GM18520 (cell line): ENCODE results near the gene ODAD3.
"Not testable (repeated sequence)": the region's sequence is repeated elsewhere in the genome, so short reads cannot be mapped to it uniquely, and the experiment has no call there.

Experiments
- ATAC-seq: cut with Tn5 transposase; IDR thresholded peaks from one replicate; pipeline ENCODE4 v1.9.1; 2021; ENCODE audit not compliant: unreplicated experiment

ODAD3 gene

DNA sequence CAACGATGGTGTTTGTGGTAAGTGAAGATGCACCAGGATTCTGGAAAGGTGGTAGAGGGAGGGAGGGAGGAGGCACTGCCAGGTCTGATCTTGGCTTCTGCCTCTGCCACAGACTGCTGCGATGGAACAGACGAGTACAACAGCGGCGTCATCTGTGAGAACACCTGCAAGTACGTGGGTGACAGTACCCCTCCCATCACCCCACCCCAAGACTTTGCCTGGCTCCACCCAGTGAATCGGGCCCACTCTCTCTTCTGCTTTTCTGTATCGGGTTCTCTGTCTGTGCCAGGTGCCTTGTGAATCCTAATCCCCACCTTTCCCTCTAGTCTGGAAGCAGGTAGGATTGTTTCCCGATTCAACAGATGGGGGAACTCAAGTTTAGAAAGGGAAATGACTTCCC lies 3.0 kb upstream of the ODAD3 start:
- ATAC-seq = no peak

DNA sequence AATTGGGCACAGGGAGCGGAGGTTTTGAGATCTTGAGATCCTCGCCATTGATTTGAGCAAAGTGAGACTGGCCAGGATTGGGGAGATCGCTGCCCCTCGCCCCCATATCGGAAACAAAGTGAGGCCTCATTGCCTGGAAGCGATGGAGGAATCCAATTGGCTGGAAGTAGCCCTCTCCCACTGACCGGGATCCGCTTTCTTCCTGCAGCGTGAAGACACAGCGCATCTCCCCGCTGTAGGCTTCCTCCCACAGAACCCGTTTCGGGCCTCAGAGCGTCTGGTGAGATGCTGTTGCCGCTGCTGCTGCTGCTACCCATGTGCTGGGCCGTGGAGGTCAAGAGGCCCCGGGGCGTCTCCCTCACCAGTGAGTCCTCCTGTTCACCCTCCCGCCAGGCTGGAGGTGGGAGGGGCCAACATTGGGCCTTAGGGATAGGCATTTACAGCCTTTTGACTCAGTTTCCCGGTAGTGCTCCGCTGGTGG lies 952 bp upstream of the ODAD3 start:
- ATAC-seq = no peak

DNA sequence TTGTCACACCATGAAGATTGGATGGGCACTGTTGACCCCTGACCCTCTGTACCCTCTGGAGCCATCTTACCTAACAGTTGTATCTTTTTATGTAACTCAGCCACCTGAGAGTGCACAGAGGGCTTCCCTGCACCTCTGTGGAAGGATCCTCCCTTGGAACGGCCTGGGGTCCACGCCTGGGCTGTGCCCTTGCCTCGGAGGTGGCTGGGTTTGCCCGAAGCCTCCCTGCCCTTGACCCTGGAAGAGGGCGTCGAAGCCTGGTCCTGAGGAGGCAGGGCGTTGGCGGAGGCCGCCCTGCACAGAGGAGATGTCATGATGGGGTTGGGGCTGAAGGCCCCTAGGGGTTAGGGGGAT lies 241 bp downstream of the ODAD3 start:
- no peak for ATAC-seq

DNA sequence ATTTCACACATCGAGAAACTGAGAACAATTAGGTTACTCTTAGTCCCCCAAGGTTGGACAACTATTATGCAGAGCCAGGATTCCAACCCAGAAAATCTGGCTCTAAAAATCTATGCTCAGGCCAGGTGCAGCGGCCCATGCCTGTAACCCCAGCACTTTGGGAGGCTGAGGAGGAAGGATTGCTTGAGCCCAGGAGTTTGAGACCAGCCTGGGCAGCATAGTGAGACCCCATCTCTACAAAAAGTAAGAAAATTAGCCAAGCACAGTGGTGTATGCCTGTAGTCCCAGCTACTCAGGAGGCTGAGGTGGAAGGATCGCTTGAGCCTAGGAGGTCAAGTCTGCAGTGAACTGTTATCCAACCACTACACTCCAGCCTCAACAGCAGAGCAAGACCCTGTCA lies 1.4 kb downstream of the ODAD3 start:
- not testable (repeated sequence) for ATAC-seq

DNA sequence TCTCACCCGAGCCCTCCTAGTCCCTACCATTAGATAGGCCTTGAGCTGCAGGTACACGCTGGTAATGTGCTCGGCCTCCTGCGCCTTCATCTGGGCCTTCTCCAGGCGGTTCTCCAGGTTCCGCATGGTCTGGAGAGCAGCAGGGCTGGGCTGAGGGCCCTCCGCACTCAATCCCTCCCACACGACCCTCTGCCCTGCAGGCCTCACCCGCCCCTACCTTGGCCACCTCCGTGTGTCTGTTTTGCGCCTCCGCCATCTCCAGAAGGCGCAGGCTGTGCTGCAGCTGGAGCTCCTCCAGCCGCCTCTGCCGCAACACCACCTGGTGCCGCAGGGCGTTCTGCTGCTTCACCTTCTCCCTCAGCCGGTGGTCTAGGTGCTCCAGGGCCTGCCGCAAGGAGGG lies 8.3 kb downstream of the ODAD3 start:
- no peak for ATAC-seq

DNA sequence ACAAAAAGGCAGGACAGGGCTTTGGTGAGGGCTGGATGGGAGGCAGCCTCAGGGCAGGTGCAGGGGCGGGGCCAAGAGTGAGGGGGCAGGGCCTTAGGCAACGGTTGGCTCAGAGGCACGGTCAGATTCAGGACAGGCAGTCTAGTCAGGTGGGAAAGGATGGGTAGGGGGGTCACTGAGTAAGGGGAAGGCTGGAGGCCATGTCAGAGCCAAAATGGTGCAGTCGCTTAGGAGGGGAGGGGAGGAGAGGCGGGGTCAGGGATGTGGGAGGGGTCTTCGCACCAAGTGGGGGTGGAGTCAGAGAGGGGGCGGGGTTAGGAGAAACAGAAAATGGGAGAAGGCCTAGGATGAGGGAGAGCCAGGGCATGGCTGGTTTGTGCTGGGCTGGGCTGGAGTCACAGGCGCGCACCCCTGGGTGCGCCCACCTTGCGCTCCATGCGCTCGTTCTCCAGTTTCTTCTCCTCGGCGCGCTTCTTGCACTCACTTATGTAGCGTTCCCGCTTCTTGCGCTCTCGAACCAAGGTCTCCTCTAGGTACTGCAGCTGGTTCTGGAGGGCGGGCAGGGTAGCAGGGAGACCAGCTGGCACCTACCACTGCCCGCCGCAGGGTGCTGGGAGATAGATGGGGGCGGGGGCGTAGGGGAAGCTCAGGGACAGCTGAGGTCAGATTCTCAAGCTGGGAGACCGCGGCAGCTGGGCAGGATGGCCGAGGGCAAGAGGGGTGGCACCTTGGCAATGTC lies 9.0 kb downstream of the ODAD3 start:
- ATAC-seq = no peak

DNA sequence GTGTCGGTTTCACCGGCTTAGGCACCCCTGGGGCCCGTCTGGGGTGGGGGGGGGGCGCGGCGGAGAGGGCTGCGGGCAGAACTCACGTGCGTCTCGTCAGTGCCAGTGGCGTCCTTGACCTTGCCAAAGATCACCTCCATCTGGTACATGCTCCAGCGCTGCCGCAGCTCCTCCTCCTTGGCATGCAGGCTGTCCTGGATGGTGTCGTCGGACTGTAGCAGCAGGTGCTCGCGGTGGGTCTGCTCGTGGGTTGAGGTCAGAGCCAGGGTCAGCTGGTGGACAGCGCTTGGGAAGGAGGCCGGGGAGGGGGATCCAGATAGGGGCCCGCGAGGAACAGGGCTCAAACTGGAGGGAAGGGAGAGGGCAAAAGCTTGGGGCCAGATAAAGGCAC lies 11.1 kb downstream of the ODAD3 start:
- ATAC-seq = no peak

DNA sequence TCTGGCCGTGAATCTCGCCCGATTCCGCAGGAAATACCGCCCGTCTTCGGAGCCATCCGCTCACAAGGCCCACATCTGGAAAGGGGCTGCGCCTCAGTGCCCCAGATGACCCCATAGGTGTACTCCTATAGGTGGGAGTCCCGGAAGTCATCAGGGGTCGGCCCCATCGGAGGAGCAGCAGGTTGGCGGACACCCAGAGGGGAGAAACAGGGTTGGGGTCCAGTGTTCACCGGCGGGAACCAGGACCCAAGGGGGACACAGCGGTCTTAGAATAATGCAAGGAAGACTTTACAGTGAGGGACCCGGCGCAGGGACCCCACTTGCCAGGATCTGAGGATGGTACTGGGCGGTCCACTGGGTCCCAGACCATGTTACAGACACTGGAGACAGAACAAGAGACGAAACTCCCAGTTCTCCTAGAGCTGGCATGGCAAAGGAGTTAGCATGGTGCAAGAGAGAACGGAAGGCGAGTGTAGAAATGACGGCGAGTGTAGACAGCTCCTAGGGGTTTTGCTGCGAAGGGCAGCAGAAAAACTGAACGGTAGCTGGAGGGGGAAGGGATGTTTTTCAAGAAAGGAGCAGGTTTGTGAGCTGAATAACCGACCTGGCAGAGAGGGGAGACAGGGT lies 11.6 kb downstream of the ODAD3 start:
- ATAC-seq = no peak

DNA sequence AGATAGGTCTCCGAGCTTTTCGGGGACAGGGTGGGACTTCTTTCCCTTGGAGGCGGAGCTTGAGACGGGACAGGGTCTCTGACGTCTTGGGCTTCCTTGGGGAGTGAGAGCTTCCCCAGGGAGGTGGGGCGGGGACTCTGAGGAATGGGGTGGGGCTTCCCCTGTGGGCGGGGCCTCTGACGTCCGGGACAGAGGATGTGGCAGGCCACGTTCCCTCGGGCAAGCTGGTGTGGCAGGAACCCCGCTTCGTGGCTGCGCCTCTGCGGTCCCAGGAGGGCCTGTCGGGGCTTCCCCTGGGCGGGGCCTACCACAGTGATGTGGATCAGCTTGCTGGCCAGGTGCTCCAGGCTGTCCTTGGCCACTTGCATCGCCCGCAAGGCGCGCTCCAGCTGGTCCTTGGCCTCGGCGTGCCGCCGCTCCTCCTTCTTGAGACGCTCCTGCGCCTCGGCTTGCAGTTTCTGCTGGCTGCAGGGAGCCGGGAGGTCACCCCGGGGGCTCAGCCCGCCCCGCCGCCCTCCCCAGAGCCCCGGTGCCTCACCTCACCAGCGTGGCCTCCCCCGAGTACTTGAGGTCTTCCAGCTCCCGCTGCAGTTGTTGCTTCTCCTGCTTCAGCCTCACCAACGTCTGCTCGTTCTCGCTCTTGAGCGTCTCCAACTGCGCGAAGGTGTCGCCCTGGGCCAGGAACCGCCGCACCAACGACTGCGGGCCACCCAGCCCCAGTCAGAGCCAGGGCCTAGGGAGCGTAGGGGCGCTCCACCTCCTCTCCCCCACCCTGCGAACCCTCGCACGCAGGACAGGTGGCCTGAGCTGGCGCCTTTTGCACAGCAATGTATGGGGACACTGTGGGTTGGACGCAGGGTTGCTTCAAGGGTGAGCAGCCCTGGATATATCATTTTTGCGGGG lies 12.5 kb downstream of the ODAD3 start:
- ATAC-seq = peak; percentile 63

DNA sequence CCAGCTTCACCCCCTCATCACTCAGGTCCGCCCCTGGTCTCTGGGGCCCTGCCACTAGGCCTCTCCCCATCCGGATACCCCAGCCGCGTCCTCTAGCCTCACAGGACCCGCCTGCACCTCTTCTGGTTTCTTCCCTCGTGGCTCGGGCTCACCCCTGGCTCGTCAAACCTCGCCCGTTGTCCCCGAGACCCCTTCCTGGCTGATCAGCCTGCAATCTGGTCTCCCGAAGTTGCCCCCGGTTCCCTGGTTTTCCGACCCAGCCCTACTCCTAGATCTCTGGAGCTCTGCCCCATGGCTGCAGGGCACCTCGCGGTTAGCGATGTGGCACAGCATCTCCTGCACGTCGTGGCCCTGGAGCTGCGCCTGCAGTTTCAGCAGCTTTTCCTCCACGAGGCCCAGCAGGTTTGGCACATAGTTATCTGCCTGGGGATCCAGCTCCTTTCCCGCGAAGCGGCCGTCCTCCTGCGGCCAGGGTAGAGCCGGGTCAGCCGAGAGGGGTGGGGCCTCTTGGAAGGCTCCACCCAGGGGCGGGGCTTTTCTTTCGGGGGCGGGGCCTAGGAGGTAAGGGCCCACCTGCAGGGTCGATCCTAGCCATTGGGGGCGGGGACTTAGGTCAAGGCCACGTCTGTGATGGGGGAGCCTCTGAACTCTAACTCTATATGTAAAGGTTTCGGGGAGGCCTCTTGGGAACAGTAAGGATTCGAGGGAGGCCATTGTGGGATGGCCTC lies 13.4 kb downstream of the ODAD3 start:
- no peak for ATAC-seq

DNA sequence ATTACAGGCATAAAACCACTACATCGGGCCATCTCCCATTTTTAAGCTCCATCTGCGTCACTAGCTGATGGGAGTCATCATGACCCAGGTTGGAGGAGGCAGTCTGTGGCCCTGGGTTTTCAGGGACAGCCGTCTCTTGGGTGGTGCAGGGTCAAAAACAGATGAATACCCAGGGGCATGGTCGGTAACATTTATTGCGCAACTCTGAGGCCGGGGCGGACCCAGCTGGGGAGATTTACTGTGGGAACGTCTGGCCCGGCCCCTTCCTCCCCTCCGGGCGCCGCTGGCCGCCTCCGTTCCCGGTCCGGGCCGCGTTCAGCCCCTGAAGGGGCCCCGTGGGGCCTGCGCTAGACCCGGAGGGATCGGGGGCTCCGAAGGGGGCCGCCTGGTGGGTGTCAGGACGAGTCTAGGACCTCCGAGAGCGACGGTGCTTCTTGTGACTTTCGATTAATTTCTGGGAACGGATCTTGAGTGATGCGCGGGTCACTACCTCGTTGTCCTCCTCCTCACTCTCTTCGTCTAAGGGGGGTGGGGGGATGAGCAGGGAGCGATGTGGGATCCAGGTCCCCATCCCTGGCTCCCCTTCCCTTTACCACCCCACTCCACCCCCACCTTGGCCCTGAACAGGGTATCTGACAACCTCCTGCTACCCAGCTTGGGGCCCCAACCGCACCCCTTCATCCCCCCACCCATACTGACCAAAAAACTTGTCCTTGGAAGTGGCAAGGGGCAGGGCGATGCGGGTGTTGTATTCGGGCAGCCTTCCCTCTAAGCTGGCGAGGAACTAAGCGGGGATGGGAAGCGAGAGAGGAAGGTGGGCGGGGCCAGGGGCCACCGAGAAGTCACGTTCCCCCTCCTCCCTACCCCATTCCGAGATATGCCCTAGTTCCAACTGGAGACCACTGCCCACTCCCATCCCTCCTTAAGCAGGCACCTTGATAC lies 14.2 kb downstream of the ODAD3 start:
- ATAC-seq = no peak

DNA sequence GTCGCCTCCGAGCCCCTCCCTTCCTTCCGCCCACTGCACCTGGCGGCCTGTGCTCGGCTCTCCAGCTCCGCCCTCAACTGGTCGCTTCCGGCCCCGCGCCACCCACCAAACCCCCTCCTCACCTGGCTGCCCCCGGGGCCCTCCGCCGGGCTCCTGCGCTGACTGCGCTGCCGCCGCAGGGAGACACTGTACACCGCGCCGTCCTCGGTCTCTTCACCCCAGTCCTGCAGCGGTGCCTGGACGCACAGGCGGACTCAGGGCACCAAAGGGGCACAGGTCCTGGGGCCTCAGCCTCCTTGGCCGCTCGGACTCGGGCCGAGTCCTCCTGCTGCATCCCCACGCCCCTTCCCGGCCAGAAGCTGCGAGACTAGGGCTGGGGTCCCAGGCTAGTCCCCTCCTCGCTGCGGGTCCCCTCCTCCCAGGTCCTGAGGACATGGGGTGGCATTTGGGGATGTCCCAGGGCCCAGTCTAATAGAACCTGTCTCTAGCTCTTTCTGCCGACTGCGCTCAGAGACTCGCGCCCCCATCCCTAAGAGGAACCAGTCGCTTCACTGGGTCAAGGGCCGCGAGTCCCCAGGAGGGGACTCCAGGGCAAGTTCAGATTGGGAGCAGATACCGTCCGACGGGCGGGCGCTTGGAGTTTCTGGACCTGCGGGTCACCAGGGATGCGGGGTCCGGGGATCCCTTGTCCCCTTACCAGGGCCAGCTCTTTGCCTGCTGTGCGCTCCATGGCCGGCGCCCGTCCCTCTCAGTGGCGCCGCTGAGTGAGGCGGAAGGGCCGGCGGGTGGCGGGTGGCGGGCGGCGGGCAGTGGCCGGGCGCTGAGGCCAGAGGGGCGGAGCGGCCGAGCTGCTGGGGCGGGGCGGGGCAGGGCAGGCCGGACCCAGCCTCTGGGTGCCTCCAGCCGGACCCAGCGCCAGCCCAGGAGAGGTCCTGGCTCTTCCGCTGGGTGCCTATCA lies 16.1 kb downstream of the ODAD3 start, which contains the start of gene RGL3:
Gene RGL3 (minus strand): TSS at position 766 of the 958 bp plus-strand sequence. CDS start 36 bp downstream, at position 730.
- no peak for ATAC-seq

DNA sequence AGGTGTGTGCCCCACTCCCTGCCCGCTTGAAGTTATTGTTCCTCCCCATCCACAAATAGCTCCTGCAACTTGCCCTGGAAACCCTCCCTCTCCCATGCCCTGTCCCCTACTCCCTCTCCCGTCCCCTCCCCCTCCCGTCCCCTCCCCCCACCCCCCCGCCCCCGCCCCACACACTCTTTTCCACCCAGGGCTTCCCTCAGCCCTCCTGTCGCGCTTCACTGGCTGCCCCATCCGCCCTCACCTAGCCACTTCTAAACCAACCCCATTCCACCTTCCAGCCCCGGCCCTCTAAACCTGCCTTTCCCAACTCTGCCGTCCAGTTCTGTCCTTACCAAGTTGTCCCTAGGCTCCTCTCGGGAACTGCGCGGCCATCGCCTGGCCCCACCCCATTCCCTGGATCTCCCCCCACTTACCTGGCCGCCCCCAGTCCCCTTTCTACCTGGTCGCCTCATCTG lies 16.8 kb downstream of the ODAD3 start:
- no peak for ATAC-seq

DNA sequence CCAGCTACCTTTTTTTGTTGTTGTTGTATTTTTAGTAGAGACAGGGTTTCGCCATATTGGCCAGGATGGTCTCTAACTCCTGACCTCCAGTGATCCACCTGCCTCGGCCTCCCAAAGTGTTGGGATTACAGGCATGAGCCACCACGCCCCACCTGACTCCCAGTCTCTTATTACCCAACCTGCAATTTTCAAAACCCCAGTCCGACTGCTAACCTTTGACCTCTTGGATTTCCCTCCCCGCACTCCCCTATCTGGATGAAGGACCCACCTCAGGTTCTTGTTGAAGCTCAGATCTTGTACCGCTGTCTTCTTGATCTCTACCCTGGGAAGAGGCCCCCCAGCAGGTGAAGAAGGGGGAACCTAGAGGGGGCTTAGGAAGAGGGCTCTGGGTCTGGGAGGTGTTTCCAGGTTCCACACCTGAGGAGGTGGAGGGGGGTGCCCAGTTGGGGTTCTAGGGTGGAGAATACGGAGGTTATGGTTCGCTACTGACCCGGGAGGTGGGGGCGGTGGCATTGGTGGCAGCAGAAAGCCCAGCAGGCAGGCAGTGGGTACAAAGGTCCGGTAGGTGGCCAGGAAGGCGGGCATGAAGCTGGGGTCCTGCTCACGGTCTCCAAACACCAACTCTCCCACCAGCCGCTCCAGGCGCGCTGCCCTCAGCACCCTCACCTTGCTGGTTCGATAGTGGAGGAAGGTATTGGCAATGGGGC lies 18.4 kb downstream of the ODAD3 start:
- ATAC-seq = no peak

DNA sequence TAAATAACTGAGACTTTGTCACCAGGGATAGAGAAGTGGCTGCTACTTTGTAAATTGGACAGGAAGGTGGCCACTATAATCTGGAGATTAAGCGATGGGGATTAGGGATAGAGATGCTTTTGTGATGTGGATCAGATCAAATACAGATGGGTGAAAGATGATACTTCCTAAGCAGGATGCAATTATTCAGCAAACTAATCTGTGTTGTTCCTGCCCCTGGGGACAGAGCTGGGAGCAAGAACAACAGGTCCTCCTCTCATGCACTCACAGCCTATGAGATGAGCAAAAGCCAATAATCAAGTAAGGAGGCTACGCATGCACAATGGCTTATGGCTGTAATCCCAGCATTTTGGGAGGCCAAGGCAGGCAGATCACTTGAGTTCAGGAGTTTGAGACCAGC lies 20.4 kb downstream of the ODAD3 start:
- no peak for ATAC-seq

DNA sequence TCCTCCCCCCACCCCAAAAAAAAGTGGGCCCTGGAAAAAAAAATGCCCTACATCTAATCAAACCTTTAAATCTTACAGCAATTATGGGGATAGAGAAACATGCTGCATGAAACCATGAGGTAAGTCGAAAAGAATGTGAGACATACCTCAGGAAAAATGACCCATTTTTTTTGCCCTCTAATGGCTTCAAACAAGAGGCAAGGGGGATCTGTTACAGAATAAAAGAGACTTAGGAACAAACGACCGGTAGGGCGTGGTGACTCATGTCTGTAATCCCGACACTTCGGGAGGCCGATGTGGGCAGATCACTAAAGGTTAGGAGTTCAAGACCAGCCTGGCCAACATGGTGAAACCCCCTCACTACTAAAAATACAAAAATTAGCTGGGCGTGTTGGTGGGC lies 24.2 kb downstream of the ODAD3 start:
- no peak for ATAC-seq

DNA sequence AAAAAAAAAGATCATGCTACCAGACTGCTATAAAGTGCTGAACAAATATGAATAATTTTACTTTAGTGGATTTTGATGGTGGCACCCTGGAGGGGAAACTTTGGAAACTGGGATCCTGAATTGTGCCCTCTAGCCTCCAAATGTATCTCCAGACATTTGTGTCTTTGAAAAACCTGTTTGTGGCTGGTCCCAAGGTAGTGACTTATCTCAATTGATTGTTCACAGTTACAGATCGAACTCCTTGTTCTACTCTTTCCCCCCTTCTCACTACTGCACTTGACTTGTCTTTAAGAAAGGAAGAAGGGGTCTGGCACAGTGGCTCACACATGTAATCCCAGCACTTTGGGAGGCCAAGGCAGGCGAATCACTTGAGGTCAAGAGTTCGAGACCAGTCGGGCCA lies 26.3 kb downstream of the ODAD3 start:
- ATAC-seq = no peak

DNA sequence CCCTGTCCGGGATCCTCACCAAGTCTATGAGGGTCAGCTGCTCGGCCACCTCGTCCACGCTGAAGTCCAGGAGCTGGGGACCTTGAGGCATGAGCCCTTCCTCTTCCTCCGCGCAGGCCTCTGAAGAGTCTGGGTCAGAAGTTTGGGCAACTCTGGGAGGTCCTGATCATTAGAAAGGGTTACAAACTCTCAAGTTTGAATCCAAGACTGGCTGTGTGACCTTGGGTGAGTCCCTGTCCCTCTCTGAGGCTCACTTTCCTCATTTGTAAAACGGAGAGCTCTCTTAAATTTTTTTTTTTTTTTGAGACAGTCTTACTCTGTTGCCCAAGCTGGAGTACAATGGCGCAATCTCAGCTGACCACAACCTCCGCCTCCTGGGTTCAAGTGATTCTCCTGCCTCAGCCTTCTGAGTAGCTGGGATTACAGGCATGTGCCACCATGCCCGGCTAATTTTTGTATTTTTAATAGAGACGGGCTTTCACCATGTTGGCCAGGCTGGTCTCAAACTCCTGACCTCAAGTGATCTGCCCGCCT lies 28.2 kb downstream of the ODAD3 start:
- ATAC-seq = not testable (repeated sequence)
